Loucy (cell line): ENCODE data around the gene GPR137C.

Experiments
- H2AFZ ChIP-seq: fragments of 200-600 bp; sonication (generic); 2 replicates; pipeline ENCODE4 v1.6.0; 2016; ENCODE audit warnings: antibody characterized with exemption, mild to moderate bottlenecking, low read length, moderate library complexity
- H3F3A ChIP-seq: fragments of 200-600 bp; 2 replicates; pipeline ENCODE4 v1.6.0; 2016; ENCODE audit warnings: antibody characterized with exemption, low read depth, mild to moderate bottlenecking
- H3K27me3 ChIP-seq: fragments of 200-600 bp; sonication (generic); 2 replicates; pipeline ENCODE4 v1.6.1; 2014; ENCODE audit warnings: low read length, mild to moderate bottlenecking; ENCODE audit not compliant: insufficient read depth, poor library complexity, severe bottlenecking
- H3K36me3 ChIP-seq: fragments of 200-600 bp; sonication (generic); 2 replicates; pipeline ENCODE4 v1.6.1; 2016; ENCODE audit warnings: low read length; ENCODE audit not compliant: insufficient read depth
- H3K4me1 ChIP-seq: fragments of 200-600 bp; sonication (generic); 2 replicates; pipeline ENCODE4 v1.5.1; 2014; ENCODE audit warnings: low read length, mild to moderate bottlenecking; ENCODE audit not compliant: insufficient read depth, poor library complexity, severe bottlenecking
- H3K4me2 ChIP-seq: fragments of 200-600 bp; sonication (generic); 2 replicates; pipeline ENCODE4 v1.6.0; 2014; ENCODE audit warnings: antibody characterized with exemption, low read length, low read depth, mild to moderate bottlenecking; ENCODE audit not compliant: poor library complexity, severe bottlenecking
- H3K4me3 ChIP-seq: fragments of 200-600 bp; sonication (generic); 2 replicates; pipeline ENCODE4 v1.5.1; 2014; ENCODE audit warnings: low read length, mild to moderate bottlenecking, mixed read lengths; ENCODE audit not compliant: poor library complexity, severe bottlenecking
- H3K79me2 ChIP-seq: fragments of 200-600 bp; sonication (generic); 2 replicates; pipeline ENCODE4 v1.6.1; 2014; ENCODE audit warnings: low read length; ENCODE audit not compliant: insufficient read depth
- H3K9ac ChIP-seq: fragments of 200-600 bp; sonication (generic); 2 replicates; pipeline ENCODE4 v1.6.0; 2014; ENCODE audit warnings: mild to moderate bottlenecking, low read depth, low read length, moderate library complexity; ENCODE audit not compliant: poor library complexity, severe bottlenecking
- H3K9me2 ChIP-seq: fragments of 200-600 bp; sonication (generic); replicated peaks from 2 replicates; pipeline ENCODE4 v1.6.1; 2016; ENCODE audit warnings: low read depth, low read length, mixed read lengths
- H3K9me3 ChIP-seq: fragments of 200-600 bp; sonication (generic); 2 replicates; pipeline ENCODE4 v1.6.1; 2014; ENCODE audit warnings: mild to moderate bottlenecking, antibody characterized with exemption, low read length, low read depth; ENCODE audit not compliant: insufficient read depth
- H4K20me1 ChIP-seq: fragments of 200-600 bp; sonication (generic); 2 replicates; pipeline ENCODE4 v1.6.0; 2014; ENCODE audit warnings: antibody characterized with exemption, low read length, mild to moderate bottlenecking; ENCODE audit not compliant: insufficient read depth, poor library complexity, severe bottlenecking
- CTCF ChIP-seq: fragments of 200-600 bp; sonication (generic); conservative IDR thresholded peaks from 2 replicates; pipeline ENCODE4 v1.5.1; 2014; ENCODE audit warnings: mild to moderate bottlenecking, antibody characterized with exemption, low read length
- EZH2phosphoT487 ChIP-seq: fragments of 200-600 bp; IDR thresholded peaks from 2 replicates; pipeline ENCODE4 v1.6.1; 2018; ENCODE audit warnings: antibody characterized with exemption, mild to moderate bottlenecking, moderate library complexity, borderline replicate concordance

GPR137C gene

GRCh38 chr14:52596320-52596719 lies 43.7 kb downstream of the GPR137C start:
- Histone ChIP-seq H3K4me3 (no peak overlapping the region), H3K9me3 (no peaks in the 10 kb centered on the region), H3K4me1 (no peaks in the 10 kb centered on the region), H3K27me3 (no peaks in the 10 kb centered on the region), H3K9ac (no peak overlapping the region), H3K9me2 (0 out of 2 replicates have a peak, but pooled peaks cover 3% of the 10 kb centered on the region), H2AFZ (no peak overlapping the region), H3F3A (no peaks in the 10 kb centered on the region), H4K20me1 (no peaks in the 10 kb centered on the region), H3K4me2 (no peak overlapping the region), H3K79me2 (no peaks in the 10 kb centered on the region), H3K36me3 (no peaks in the 10 kb centered on the region)
- TF ChIP-seq CTCF, result no peak
- no peak for TF ChIP-seq EZH2phosphoT487

DNA sequence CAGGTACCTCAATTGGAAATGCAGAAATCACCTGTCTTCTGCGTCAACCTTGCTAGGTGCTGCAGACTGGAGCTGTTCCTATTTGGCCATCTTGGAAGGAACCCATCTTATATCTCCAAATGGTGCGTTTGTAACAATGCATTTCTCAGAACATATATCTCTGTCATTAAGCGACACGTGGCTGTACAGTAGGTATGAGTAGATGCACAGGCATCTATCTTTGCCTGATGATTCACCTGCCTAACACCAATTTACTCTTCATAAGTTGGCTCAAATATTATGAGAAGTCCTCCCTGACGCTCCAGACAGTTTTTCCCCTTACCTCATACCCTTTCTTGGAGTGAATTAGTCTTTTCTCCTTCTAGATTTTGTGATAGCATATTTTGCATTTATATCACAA lies 44.2 kb downstream of the GPR137C start:
- H3K4me2 ChIP-seq, result no peak overlapping the region
- H3K9me3 ChIP-seq, result no peaks in the 10 kb centered on the region

GRCh38 chr14:52598568-52598967 lies 45.9 kb downstream of the GPR137C start:
- Histone ChIP-seq H3K79me2 (no peaks in the 10 kb centered on the region), H3K4me3 (no peak overlapping the region), H3K36me3 (no peaks in the 10 kb centered on the region), H3K9ac (no peak overlapping the region), H3K9me3 (no peaks in the 10 kb centered on the region), H3K27me3 (no peaks in the 10 kb centered on the region), H2AFZ (no peak overlapping the region), H4K20me1 (no peaks in the 10 kb centered on the region), H3K4me2 (no peak overlapping the region), H3F3A (no peaks in the 10 kb centered on the region), H3K9me2 (0 out of 2 replicates have a peak, but pooled peaks cover 3% of the 10 kb centered on the region), H3K4me1 (peaks cover 4% of the 10 kb centered on the region)
- no peak for TF ChIP-seq EZH2phosphoT487
- no peak for TF ChIP-seq CTCF

More for the DNA sequence above, 44.2 kb downstream of the GPR137C start:
- H3K4me1 ChIP-seq, result no peaks in the 10 kb centered on the region
- no peak overlapping the region for H2AFZ ChIP-seq
- no peaks in the 10 kb centered on the region for H3K79me2 ChIP-seq
- no peaks in the 10 kb centered on the region for H4K20me1 ChIP-seq
- H3K9me2 ChIP-seq, result 0 out of 2 replicates have a peak, but pooled peaks cover 3% of the 10 kb centered on the region
- H3K36me3 ChIP-seq, result no peaks in the 10 kb centered on the region
- no peak overlapping the region for H3K4me3 ChIP-seq
- no peak overlapping the region for H3K9ac ChIP-seq
- no peak for TF ChIP-seq EZH2phosphoT487
- TF ChIP-seq CTCF, result no peak
- H3K27me3 ChIP-seq, result no peaks in the 10 kb centered on the region
- no peaks in the 10 kb centered on the region for H3F3A ChIP-seq
